AG08395 (cell line): Measurements from ENCODE around the gene ATP6V1F.

Source experiments
- DNase-seq: peaks from one replicate; pipeline ENCODE4 v3.0.0; 2012; ENCODE audit warnings: mixed read lengths, low spot score

ATP6V1F gene

GRCh38 chr7:128867842-128868623 lies 5.4 kb downstream of the ATP6V1F start:
- no peak for DNase-seq

- no peak for DNase-seq
These were observed 6.0 kb downstream of the ATP6V1F start for GRCh38 chr7:128868624-128869137.

- peak; percentile 39 for DNase-seq
These were observed 6.7 kb downstream of the ATP6V1F start for GRCh38 chr7:128869138-128869943.

- no peak for DNase-seq
These were observed 7.3 kb downstream of the ATP6V1F start for GRCh38 chr7:128869944-128870285.

GRCh38 chr7:128871050-128871449 lies 8.4 kb downstream of the ATP6V1F start:
- no peak for DNase-seq

GRCh38 chr7:128872394-128872824 lies 9.8 kb downstream of the ATP6V1F start:
- DNase-seq = no peak

GRCh38 chr7:128873234-128873633 lies 10.6 kb downstream of the ATP6V1F start:
- DNase-seq = no peak

GRCh38 chr7:128874140-128875031 lies 11.7 kb downstream of the ATP6V1F start:
- no peak for DNase-seq

- DNase-seq = no peak
These were observed 12.9 kb downstream of the ATP6V1F start for GRCh38 chr7:128875523-128875948.

- DNase-seq = no peak
These were observed 13.5 kb downstream of the ATP6V1F start for GRCh38 chr7:128876127-128876526.

GRCh38 chr7:128876586-128876977 lies 13.9 kb downstream of the ATP6V1F start:
- no peak for DNase-seq

- no peak for DNase-seq
These were observed 14.5 kb downstream of the ATP6V1F start for GRCh38 chr7:128876978-128877755.

GRCh38 chr7:128877756-128878120 lies 15.1 kb downstream of the ATP6V1F start:
- DNase-seq = no peak

GRCh38 chr7:128878226-128879105 lies 15.8 kb downstream of the ATP6V1F start:
- DNase-seq = no peak

GRCh38 chr7:128879461-128879938 lies 16.8 kb downstream of the ATP6V1F start:
- no peak for DNase-seq

- peak; percentile 94 for DNase-seq
These were observed 17.5 kb downstream of the ATP6V1F start for GRCh38 chr7:128879939-128880746.

GRCh38 chr7:128880791-128881457 lies 18.3 kb downstream of the ATP6V1F start:
- DNase-seq = no peak

- no peak for DNase-seq
These were observed 18.9 kb downstream of the ATP6V1F start for GRCh38 chr7:128881458-128882125.
